Heart right ventricle (tissue), 16 donors: Measurements from ENCODE around the gene ZBTB46. TPM values are rescaled to one million over a fixed set of nuclear protein-coding genes. Genes with fewer than 3 reads are reported as not detected.
"Not testable (repeated sequence)": the region's sequence is repeated elsewhere in the genome, so short reads cannot be mapped to it uniquely, and the experiment has no call there.

ENCODE experiments used
- ATAC-seq, 8 donors: fragments of 200-7000 bp; cut with Tn5 transposase; one replicate each; pipeline ENCODE4 v1.9.1; 2020; ENCODE audit warnings: mild to moderate bottlenecking in 8 of 8, moderate library complexity in 8 of 8, moderate number of reproducible peaks in 1 of 8
- DNase-seq, 2 donors: peaks; one replicate each; pipeline ENCODE4 v3.0.0-alpha.2; 2020
- H3K27ac ChIP-seq, 10 donors: fragments of 200-600 bp; sonication (generic) in 2 of 10; one replicate each; pipeline versions ENCODE4 v1.5.0 to v1.8.0; 2020 to 2022; ENCODE audit warnings: mild to moderate bottlenecking in 3 of 10
- H3K27me3 ChIP-seq, 7 donors: fragments of 200-600 bp; one replicate each; pipeline ENCODE4 v1.8.0; 2021 to 2022; ENCODE audit warnings: mild to moderate bottlenecking in 2 of 7
- H3K36me3 ChIP-seq, 9 donors: fragments of 200-600 bp; sonication (generic) in 1 of 9; one replicate each; pipeline versions ENCODE4 v1.5.0 to v1.8.0; 2020 to 2022; ENCODE audit warnings: mild to moderate bottlenecking in 2 of 9
- H3K4me1 ChIP-seq, 9 donors: fragments of 200-600 bp; sonication (generic) in 1 of 9; one replicate each; pipeline versions ENCODE4 v1.5.0 to v1.8.0; 2020 to 2022; ENCODE audit warnings: mild to moderate bottlenecking in 4 of 9
- H3K4me3 ChIP-seq, 10 donors: fragments of 200-600 bp; sonication (generic) in 2 of 10; one replicate each; pipeline versions ENCODE4 v1.5.0 to v1.8.0; 2020 to 2022; ENCODE audit warnings: mild to moderate bottlenecking in 7 of 10, moderate library complexity in 2 of 10
- H3K9me3 ChIP-seq, 11 donors: fragments of 200-600 bp in 10 of 11; sonication (generic) in 2 of 11; one replicate each; pipeline versions ENCODE4 v1.5.0 to v1.8.0; 2013 to 2022; ENCODE audit warnings: mild to moderate bottlenecking in 2 of 11, control low read depth in 1 of 11, moderate library complexity in 1 of 11
- CTCF ChIP-seq, 9 donors: fragments of 200-600 bp; sonication (generic) in 2 of 9; IDR thresholded peaks; one replicate each; pipeline versions ENCODE4 v1.5.0 to v1.8.0; 2021 to 2022; ENCODE audit warnings: antibody characterized with exemption in 9 of 9, mild to moderate bottlenecking in 5 of 9, moderate library complexity in 1 of 9
- WGBS, 2 donors: extraction: QIAGEN DNeasy Blood & Tissue Kit; methylation state at CpG; one replicate each; pipeline ENCODE4 v1.1.7; 2013; ENCODE audit warnings: inconsistent platforms in 1 of 2; 5-methylcytosine and 5-hydroxymethylcytosine counted together
- intact Hi-C, 10 donors: fragments of 100-400 bp; cut with DNase I; formaldehyde crosslinking; loops; one replicate each; pipeline versions ENCODE4 v1.11.1 to v1.14.2; 2022
- polyA plus RNA-seq, 2 donors: library from polyadenylated mRNA; stranded (reverse); fragments of 200-250 nt; gene quantifications; one replicate each; pipeline ENCODE4 v1.2.3, GENCODE V29; 2013
- total RNA-seq, 10 donors: library from RNA; stranded (reverse); fragmentation: NEBNext Ultra II Directional in 3 of 10; extraction: Animal tissue kit (Norgen Biotek cat#: 25700) in 3 of 10; gene quantifications; one replicate each; pipeline versions ENCODE4 v1.2.1 to v1.2.4, GENCODE V29; 2021 to 2023
- donor health status: Arrhythmogenic right ventricular cardiomyopathy.
- donor health status: ischemic (EF 13 %, LVEDD 7.1; RV severe dilation, severe dysfunction).
- donor health status: healthy with polysubstance abuse.
- donor health status: DM: no; HTN: yes; CAD: no.
- donor health status: DM: no; HTN: no; CAD: no.
- donor health status: ischemic (EF 25% LVEDD 6.9; RV normal size, moderate dysfunction).
- donor health status: ischemic (EF 25% LVEDD 5.7; RV mildly dilated, moderate dysfunction).
- donor health status: healthy.
- donor health status: DM: yes; HTN: yes; CAD: no.
- donor health status: Ischemic cardiomyopathy.
- donor health status: ischemic (EF 35%, LVEDD 5.7; RV mildly dilated, moderate dysfunction).
- donor health status: nonischemic (EF 11% LVEDD 7.7; RV severe dilation, severe dysfunction).
- donor health status: DM: yes; HTN: yes; CAD: no.
- donor health status: PGD.
- donor health status: ischemic (EF 29% LVEDD 5.4; RV normal size, mild dysfunction).
- donor health status: nonischemic (EF 23%, LVEDD 6.1; RV moderate dilation, normal function).

The ZBTB46 gene
- total and polyA plus RNA-seq, 12 donors: 5.6 to 25.4 (median 14.4) TPM

GRCh38 chr20:63733117-63733516 is 97.9 kb downstream of the ZBTB46 start:
- H3K36me3 ChIP-seq: peaks cover 0 to 50% (median 15%) of the 10 kb centered on the region in 9 donors
- no peak overlapping the region for H3K27ac ChIP-seq
- H3K4me3 ChIP-seq: no peak overlapping the region
- intact Hi-C loops: loop anchor here in 1 of 10 donors (10.0 kb wide), 1 partner anchor 78 kb away; the partner anchor contains the start of genes RTEL1 and STMN3
- H3K4me1 ChIP-seq: peaks cover 7 to 25% (median 10%) of the 10 kb centered on the region in 9 donors
- ATAC-seq (no peak), DNase-seq (no peak)
- 92% methylated on average over 13 of the region's 13 CpGs for WGBS, 2 donors
- TF ChIP-seq CTCF (IDR thresholded peaks at IDR 0.05): no peak
- no peaks in the 10 kb centered on the region for H3K9me3 ChIP-seq
- H3K27me3 ChIP-seq: peaks cover 0 to 17% (median 0%) of the 10 kb centered on the region in 7 donors

GRCh38 chr20:63732118-63733095 is 98.7 kb downstream of the ZBTB46 start:
- Histone ChIP-seq H3K9me3 (no peaks in the 10 kb centered on the region), H3K4me3 (no peak overlapping the region), H3K27me3 (peaks cover 0 to 9% (median 0%) of the 10 kb centered on the region in 7 donors), H3K27ac (no peak overlapping the region), H3K4me1 (peaks cover under 1 to 23% (median 3%) of the 10 kb centered on the region in 9 donors), H3K36me3 (peaks cover 0 to 50% (median 15%) of the 10 kb centered on the region in 9 donors)
- 87 to 91% methylated on average over 38 of the region's 38 CpGs for WGBS, 2 donors
- intact Hi-C loops: loop anchor here in 1 of 10 donors (10.0 kb wide), 1 partner anchor 78 kb away; the partner anchor contains the start of genes RTEL1 and STMN3
- ATAC-seq (no peak), DNase-seq (no peak)
- no peak for TF ChIP-seq CTCF (IDR thresholded peaks at IDR 0.05)

GRCh38 chr20:63731410-63731809 is 99.7 kb downstream of the ZBTB46 start:
- Histone ChIP-seq H3K36me3 (peaks cover 0 to 46% (median 15%) of the 10 kb centered on the region in 9 donors), H3K4me3 (no peak overlapping the region), H3K27ac (no peak overlapping the region), H3K27me3 (peaks cover 0 to 2% (median 0%) of the 10 kb centered on the region in 7 donors), H3K4me1 (peaks cover 0 to 24% (median 0%) of the 10 kb centered on the region in 9 donors), H3K9me3 (peaks cover 0 to 1% (median 0%) of the 10 kb centered on the region in 11 donors)
- DNase-seq (no peak), ATAC-seq (no peak)
- TF ChIP-seq CTCF (IDR thresholded peaks at IDR 0.05): no peak
- WGBS, 2 donors: 86 to 94% methylated on average over 5 of the region's 5 CpGs
- intact Hi-C loops: loop anchor here in 1 of 10 donors (10.0 kb wide), 1 partner anchor 77 kb away; the partner anchor contains the start of genes RTEL1 and STMN3

GRCh38 chr20:63730189-63730733 is 100.8 kb downstream of the ZBTB46 start:
- H3K27ac ChIP-seq: peak overlapping the region in 1 of 10 donors; percentile 62
- not testable (repeated sequence) for DNase-seq, H3K27me3 ChIP-seq, ATAC-seq, H3K4me3 ChIP-seq
- peaks cover 0 to 24% (median 0%) of the 10 kb centered on the region in 9 donors for H3K4me1 ChIP-seq
- intact Hi-C loops: loop anchor here in 1 of 10 donors (10.0 kb wide), 1 partner anchor 75 kb away; the partner anchor contains the start of genes RTEL1 and STMN3
- peaks cover 0 to 43% (median 10%) of the 10 kb centered on the region in 9 donors for H3K36me3 ChIP-seq
- 94 to 97% methylated on average over 18 of the region's 18 CpGs for WGBS, 2 donors
- H3K9me3 ChIP-seq: peaks cover 0 to 13% (median 7%) of the 10 kb centered on the region in 11 donors

- H3K4me1 ChIP-seq, H3K27me3 ChIP-seq, ATAC-seq, DNase-seq, H3K27ac ChIP-seq, intact Hi-C loops, H3K4me3 ChIP-seq: not testable (repeated sequence)
- peaks cover 0 to 38% (median 23%) of the 10 kb centered on the region in 11 donors for H3K9me3 ChIP-seq
- 64 to 66% methylated on average over 2 of the region's 2 CpGs for WGBS, 2 donors
- peaks cover 0 to 74% (median 23%) of the 10 kb centered on the region in 9 donors for H3K36me3 ChIP-seq
Observed at GRCh38 chr20:63722967-63723622, 108.0 kb downstream of the ZBTB46 start.
